ENCODE data around the gene NCOA4.
"Not testable (repeated sequence)": the region's sequence is repeated elsewhere in the genome, so short reads cannot be mapped to it uniquely, and the experiment has no call there.

Gene NCOA4

DNA sequence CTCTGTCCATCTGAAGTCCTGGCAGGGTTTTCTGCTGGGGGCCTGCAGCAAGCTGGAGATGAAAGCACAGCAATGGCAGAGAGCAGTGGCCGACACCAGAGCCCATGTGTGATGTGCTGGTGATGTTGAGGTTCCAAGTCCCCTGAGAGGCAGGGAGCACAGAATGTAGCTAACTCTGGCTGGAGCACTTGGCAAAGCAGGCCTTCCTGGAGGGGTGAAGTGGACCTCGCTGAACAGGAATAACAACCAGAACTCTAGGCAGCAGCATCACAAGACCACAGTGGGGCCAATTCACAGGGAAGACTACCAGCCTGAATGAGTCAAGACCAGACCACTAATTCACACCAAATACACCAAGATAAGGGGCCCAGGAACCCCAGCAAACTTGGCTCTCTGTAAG lies 38.5 kb upstream of the NCOA4 start:
- Histone ChIP-seq H3K4me3 (ENCODE audit: low read length in 2 of 2) (no peak overlapping the region), H3K9me3 (ENCODE audit: control insufficient read depth in 2 of 2, low read length in 2 of 2) (no peaks in the 10 kb centered on the region), H3K27me3 (ENCODE audit: control insufficient read depth in 2 of 2, insufficient read depth in 2 of 2, low read length in 2 of 2) (no peaks in the 10 kb centered on the region), H3K9ac (ENCODE audit: low read depth in 1 of 2, low read length in 2 of 2) (no peak overlapping the region), H3K27ac (ENCODE audit: low read depth in 2 of 2, low read length in 2 of 2) (no peak overlapping the region), H3K4me1 (ENCODE audit: control insufficient read depth in 2 of 2, insufficient read depth in 2 of 2, low read length in 2 of 2) (no peaks in the 10 kb centered on the region), H3K36me3 (ENCODE audit: control insufficient read depth in 2 of 2, insufficient read depth in 2 of 2, low read length in 2 of 2) (no peaks in the 10 kb centered on the region)

DNA sequence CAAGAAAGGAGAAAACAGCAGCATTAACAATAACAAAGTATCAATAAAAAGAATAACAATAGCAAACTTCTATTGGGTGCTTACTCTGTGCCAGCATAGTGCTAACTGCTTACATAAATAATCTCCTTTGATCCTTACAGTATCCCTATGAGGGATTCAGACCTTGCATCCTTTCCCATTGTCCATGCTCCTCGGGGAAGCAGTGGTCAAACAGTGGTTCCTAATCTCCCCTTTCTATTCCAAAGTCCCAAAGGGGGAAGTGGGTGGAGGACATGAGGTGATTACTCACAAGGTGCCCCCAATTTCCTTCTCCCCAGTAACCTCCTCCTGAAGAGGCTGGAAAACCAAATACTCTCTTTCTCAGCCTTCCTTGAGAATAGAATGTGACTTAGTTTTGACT lies 37.7 kb upstream of the NCOA4 start:
- no peaks in the 10 kb centered on the region for H3K36me3 ChIP-seq (ENCODE audit: control insufficient read depth in 2 of 2, insufficient read depth in 2 of 2, low read length in 2 of 2)
- no peak overlapping the region for H3K4me3 ChIP-seq (ENCODE audit: low read length in 2 of 2)
- no peaks in the 10 kb centered on the region for H3K4me1 ChIP-seq (ENCODE audit: control insufficient read depth in 2 of 2, insufficient read depth in 2 of 2, low read length in 2 of 2)
- H3K9me3 ChIP-seq (ENCODE audit: control insufficient read depth in 2 of 2, low read length in 2 of 2) = no peaks in the 10 kb centered on the region
- no peak overlapping the region for H3K9ac ChIP-seq (ENCODE audit: low read depth in 1 of 2, low read length in 2 of 2)
- H3K27me3 ChIP-seq (ENCODE audit: control insufficient read depth in 2 of 2, insufficient read depth in 2 of 2, low read length in 2 of 2) = no peaks in the 10 kb centered on the region
- H3K27ac ChIP-seq (ENCODE audit: low read depth in 2 of 2, low read length in 2 of 2) = no peak overlapping the region

DNA sequence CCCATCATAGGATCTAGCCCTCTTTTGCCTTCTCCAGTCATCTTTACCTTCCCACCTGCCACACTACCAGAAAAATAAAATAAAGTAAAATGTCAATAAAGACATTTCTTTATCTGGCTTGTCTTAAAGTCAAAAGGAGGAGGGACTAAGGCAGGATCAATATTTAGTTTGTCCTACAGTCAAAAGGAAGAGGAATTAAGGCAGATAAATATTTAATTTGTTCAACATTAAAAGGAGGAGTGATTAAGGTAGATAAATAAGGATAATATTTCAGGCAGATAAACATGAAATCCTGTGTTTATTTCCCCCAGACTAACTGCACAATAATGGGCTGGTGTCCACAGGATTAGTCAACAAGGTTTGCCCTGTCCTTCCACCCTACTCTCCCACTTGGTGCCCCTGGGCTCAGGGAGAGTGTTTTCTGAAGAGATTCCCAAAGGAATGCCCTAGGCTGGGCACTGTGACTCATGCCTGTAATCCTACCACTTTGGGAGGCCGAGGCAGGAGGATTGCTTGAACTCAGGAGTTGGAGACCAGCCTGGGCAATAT lies 33.9 kb upstream of the NCOA4 start:
- no peaks in the 10 kb centered on the region for H3K36me3 ChIP-seq (ENCODE audit: control insufficient read depth in 2 of 2, insufficient read depth in 2 of 2, low read length in 2 of 2)
- H3K27ac ChIP-seq (ENCODE audit: low read depth in 2 of 2, low read length in 2 of 2) = no peak overlapping the region
- H3K27me3 ChIP-seq (ENCODE audit: control insufficient read depth in 2 of 2, insufficient read depth in 2 of 2, low read length in 2 of 2) = no peaks in the 10 kb centered on the region
- H3K9ac ChIP-seq (ENCODE audit: low read depth in 1 of 2, low read length in 2 of 2) = no peak overlapping the region
- H3K9me3 ChIP-seq (ENCODE audit: control insufficient read depth in 2 of 2, low read length in 2 of 2) = no peaks in the 10 kb centered on the region
- H3K4me1 ChIP-seq (ENCODE audit: control insufficient read depth in 2 of 2, insufficient read depth in 2 of 2, low read length in 2 of 2) = no peaks in the 10 kb centered on the region
- no peak overlapping the region for H3K4me3 ChIP-seq (ENCODE audit: low read length in 2 of 2)

- no peaks in the 10 kb centered on the region for H3K9me3 ChIP-seq (ENCODE audit: control insufficient read depth in 2 of 2, low read length in 2 of 2)
- no peak overlapping the region for H3K4me3 ChIP-seq (ENCODE audit: low read length in 2 of 2)
- H3K27ac ChIP-seq (ENCODE audit: low read depth in 2 of 2, low read length in 2 of 2) = no peak overlapping the region
- no peaks in the 10 kb centered on the region for H3K36me3 ChIP-seq (ENCODE audit: control insufficient read depth in 2 of 2, insufficient read depth in 2 of 2, low read length in 2 of 2)
- H3K4me1 ChIP-seq (ENCODE audit: control insufficient read depth in 2 of 2, insufficient read depth in 2 of 2, low read length in 2 of 2) = no peaks in the 10 kb centered on the region
- H3K9ac ChIP-seq (ENCODE audit: low read depth in 1 of 2, low read length in 2 of 2) = no peak overlapping the region
- H3K27me3 ChIP-seq (ENCODE audit: control insufficient read depth in 2 of 2, insufficient read depth in 2 of 2, low read length in 2 of 2) = no peaks in the 10 kb centered on the region
These were observed 32.5 kb upstream of the NCOA4 start for GRCh38 chr10:46062723-46063428.

DNA sequence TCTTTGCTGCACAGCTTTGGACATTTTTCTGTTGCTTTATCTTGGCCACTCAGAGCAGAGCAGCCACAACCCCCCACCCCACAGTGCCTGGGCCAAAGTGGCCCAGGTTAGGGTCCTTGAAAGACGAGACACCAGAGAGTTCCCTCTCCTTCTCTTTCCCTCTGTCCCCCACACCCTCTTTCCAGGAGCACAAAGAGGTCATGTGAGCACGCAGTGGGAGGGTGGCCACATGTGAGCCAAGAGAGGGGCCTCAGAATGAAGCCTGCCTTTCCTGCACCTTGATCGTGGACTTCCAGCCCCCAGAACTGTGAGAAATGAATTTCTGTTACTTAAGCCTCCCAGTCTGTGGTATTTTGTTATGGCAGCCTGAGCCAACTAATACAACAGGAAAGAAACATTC lies 30.3 kb upstream of the NCOA4 start:
- Histone ChIP-seq H3K27me3 (ENCODE audit: control insufficient read depth in 2 of 2, insufficient read depth in 2 of 2, low read length in 2 of 2) (no peaks in the 10 kb centered on the region), H3K27ac (ENCODE audit: low read depth in 2 of 2, low read length in 2 of 2) (no peak overlapping the region), H3K9ac (ENCODE audit: low read depth in 1 of 2, low read length in 2 of 2) (no peak overlapping the region), H3K9me3 (ENCODE audit: control insufficient read depth in 2 of 2, low read length in 2 of 2) (no peaks in the 10 kb centered on the region), H3K36me3 (ENCODE audit: control insufficient read depth in 2 of 2, insufficient read depth in 2 of 2, low read length in 2 of 2) (no peaks in the 10 kb centered on the region), H3K4me3 (ENCODE audit: low read length in 2 of 2) (no peak overlapping the region), H3K4me1 (ENCODE audit: control insufficient read depth in 2 of 2, insufficient read depth in 2 of 2, low read length in 2 of 2) (no peaks in the 10 kb centered on the region)

DNA sequence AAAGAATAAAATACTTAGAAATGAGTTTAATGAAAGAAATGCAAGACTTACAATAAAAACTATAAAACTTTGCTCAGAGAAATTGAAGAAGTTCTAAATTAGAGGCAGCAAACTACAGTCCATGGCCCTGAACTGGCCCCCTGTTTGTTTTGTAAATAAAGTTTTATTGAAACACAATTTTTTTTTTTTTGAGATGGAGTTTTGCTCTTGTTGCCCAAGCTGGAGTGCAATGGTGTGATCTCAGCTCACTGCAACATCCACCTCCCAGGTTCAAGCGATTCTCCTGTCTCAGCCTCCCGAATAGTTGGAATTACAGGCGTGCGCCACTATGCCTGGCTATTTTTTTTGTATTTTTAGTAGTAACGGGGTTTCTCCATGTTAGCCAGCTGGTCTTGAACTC lies 27.5 kb upstream of the NCOA4 start:
- H3K36me3 ChIP-seq (ENCODE audit: control insufficient read depth in 2 of 2, insufficient read depth in 2 of 2, low read length in 2 of 2); H3K27me3 ChIP-seq (ENCODE audit: control insufficient read depth in 2 of 2, insufficient read depth in 2 of 2, low read length in 2 of 2); H3K9me3 ChIP-seq (ENCODE audit: control insufficient read depth in 2 of 2, low read length in 2 of 2); H3K9ac ChIP-seq (ENCODE audit: low read depth in 1 of 2, low read length in 2 of 2); H3K4me3 ChIP-seq (ENCODE audit: low read length in 2 of 2); H3K4me1 ChIP-seq (ENCODE audit: control insufficient read depth in 2 of 2, insufficient read depth in 2 of 2, low read length in 2 of 2); H3K27ac ChIP-seq (ENCODE audit: low read depth in 2 of 2, low read length in 2 of 2): not testable (repeated sequence)

- no peaks in the 10 kb centered on the region for H3K36me3 ChIP-seq (ENCODE audit: control insufficient read depth in 2 of 2, insufficient read depth in 2 of 2, low read length in 2 of 2)
- no peaks in the 10 kb centered on the region for H3K9me3 ChIP-seq (ENCODE audit: control insufficient read depth in 2 of 2, low read length in 2 of 2)
- H3K4me1 ChIP-seq (ENCODE audit: control insufficient read depth in 2 of 2, insufficient read depth in 2 of 2, low read length in 2 of 2) = no peaks in the 10 kb centered on the region
- H3K27ac ChIP-seq (ENCODE audit: low read depth in 2 of 2, low read length in 2 of 2) = no peak overlapping the region
- H3K27me3 ChIP-seq (ENCODE audit: control insufficient read depth in 2 of 2, insufficient read depth in 2 of 2, low read length in 2 of 2) = no peaks in the 10 kb centered on the region
- H3K9ac ChIP-seq (ENCODE audit: low read depth in 1 of 2, low read length in 2 of 2) = no peak overlapping the region
- H3K4me3 ChIP-seq (ENCODE audit: low read length in 2 of 2) = no peak overlapping the region
These were observed 26.6 kb upstream of the NCOA4 start for GRCh38 chr10:46057038-46057437.

GRCh38 chr10:46055771-46056170 lies 25.3 kb upstream of the NCOA4 start:
- Histone ChIP-seq H3K27me3 (ENCODE audit: control insufficient read depth in 2 of 2, insufficient read depth in 2 of 2, low read length in 2 of 2) (peaks cover 0 to 3% of the 10 kb centered on the region in 2 donors), H3K9me3 (ENCODE audit: control insufficient read depth in 2 of 2, low read length in 2 of 2) (no peaks in the 10 kb centered on the region), H3K36me3 (ENCODE audit: control insufficient read depth in 2 of 2, insufficient read depth in 2 of 2, low read length in 2 of 2) (no peaks in the 10 kb centered on the region), H3K9ac (ENCODE audit: low read depth in 1 of 2, low read length in 2 of 2) (no peak overlapping the region), H3K4me3 (ENCODE audit: low read length in 2 of 2) (no peak overlapping the region), H3K27ac (ENCODE audit: low read depth in 2 of 2, low read length in 2 of 2) (no peak overlapping the region), H3K4me1 (ENCODE audit: control insufficient read depth in 2 of 2, insufficient read depth in 2 of 2, low read length in 2 of 2) (no peaks in the 10 kb centered on the region)

DNA sequence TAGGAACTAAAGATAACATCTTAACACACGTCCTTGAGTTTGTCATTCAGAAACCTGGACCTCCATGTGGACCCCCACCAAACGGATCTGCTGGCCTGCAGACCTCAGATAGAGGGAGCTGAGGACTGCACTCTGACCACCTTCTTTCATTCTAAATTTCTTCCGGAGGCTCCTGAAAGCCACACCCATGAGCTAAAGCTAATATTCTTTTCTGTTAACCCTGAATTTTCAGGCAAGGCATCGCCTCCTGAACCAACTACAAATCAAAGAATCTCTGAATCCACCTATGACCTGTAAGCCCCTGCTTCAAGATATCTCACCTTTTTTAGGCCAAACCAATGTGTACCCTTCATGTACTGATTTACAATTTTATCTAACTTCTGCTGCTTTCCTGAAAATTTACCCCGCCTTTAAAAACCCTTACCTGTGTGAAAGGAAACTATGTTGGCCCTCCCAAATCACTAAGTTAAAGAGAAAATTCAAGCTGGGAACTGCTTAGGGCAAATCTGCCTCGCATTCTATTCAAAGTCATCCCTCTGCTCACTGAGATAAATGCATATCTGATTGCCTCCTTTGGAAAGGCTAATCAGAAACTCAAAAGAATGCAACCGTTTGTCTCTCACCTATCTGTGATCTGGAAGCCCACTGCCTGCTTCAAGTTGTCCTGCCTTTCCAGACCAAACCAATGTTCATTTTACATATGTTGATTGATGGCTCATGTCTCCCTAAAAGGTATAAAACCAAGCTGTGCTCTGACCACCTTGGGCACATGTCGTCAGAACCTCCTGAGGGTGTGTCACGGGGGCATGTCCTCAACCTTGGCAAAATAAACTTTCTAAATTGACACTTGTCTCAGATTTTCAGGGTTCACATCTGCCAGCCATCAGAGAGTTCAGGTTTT lies 23.4 kb upstream of the NCOA4 start:
- no peaks in the 10 kb centered on the region for H3K4me1 ChIP-seq (ENCODE audit: control insufficient read depth in 2 of 2, insufficient read depth in 2 of 2, low read length in 2 of 2)
- H3K4me3 ChIP-seq (ENCODE audit: low read length in 2 of 2) = no peak overlapping the region
- H3K9ac ChIP-seq (ENCODE audit: low read depth in 1 of 2, low read length in 2 of 2) = no peak overlapping the region
- H3K36me3 ChIP-seq (ENCODE audit: control insufficient read depth in 2 of 2, insufficient read depth in 2 of 2, low read length in 2 of 2) = no peaks in the 10 kb centered on the region
- no peaks in the 10 kb centered on the region for H3K9me3 ChIP-seq (ENCODE audit: control insufficient read depth in 2 of 2, low read length in 2 of 2)
- H3K27me3 ChIP-seq (ENCODE audit: control insufficient read depth in 2 of 2, insufficient read depth in 2 of 2, low read length in 2 of 2) = peaks cover 0 to 3% of the 10 kb centered on the region in 2 donors
- no peak overlapping the region for H3K27ac ChIP-seq (ENCODE audit: low read depth in 2 of 2, low read length in 2 of 2)

- Histone ChIP-seq H3K27ac (ENCODE audit: low read depth in 2 of 2, low read length in 2 of 2) (no peak overlapping the region), H3K9ac (ENCODE audit: low read depth in 1 of 2, low read length in 2 of 2) (no peak overlapping the region), H3K27me3 (ENCODE audit: control insufficient read depth in 2 of 2, insufficient read depth in 2 of 2, low read length in 2 of 2) (peaks cover 0 to 3% of the 10 kb centered on the region in 2 donors), H3K9me3 (ENCODE audit: control insufficient read depth in 2 of 2, low read length in 2 of 2) (no peaks in the 10 kb centered on the region), H3K4me1 (ENCODE audit: control insufficient read depth in 2 of 2, insufficient read depth in 2 of 2, low read length in 2 of 2) (no peaks in the 10 kb centered on the region), H3K36me3 (ENCODE audit: control insufficient read depth in 2 of 2, insufficient read depth in 2 of 2, low read length in 2 of 2) (no peaks in the 10 kb centered on the region), H3K4me3 (ENCODE audit: low read length in 2 of 2) (no peak overlapping the region)
These were observed 22.5 kb upstream of the NCOA4 start for GRCh38 chr10:46052791-46053375.

All from mucosa of rectum (tissue), 2 donors.